VCaP (cell line): Measurements from ENCODE around the gene HMG20B.

Source experiments
- H3K27ac ChIP-seq: fragments of 450-650 bp; 2 replicates; pipeline ENCODE4 v1.5.1; 2017
- TF ChIP-seq, protein P1 (sequence below): fragments of 450-650 bp; conservative IDR thresholded peaks from 2 replicates; pipeline ENCODE4 v1.5.1; 2017; ENCODE audit warnings: mild to moderate bottlenecking, moderate library complexity

HMG20B gene

DNA sequence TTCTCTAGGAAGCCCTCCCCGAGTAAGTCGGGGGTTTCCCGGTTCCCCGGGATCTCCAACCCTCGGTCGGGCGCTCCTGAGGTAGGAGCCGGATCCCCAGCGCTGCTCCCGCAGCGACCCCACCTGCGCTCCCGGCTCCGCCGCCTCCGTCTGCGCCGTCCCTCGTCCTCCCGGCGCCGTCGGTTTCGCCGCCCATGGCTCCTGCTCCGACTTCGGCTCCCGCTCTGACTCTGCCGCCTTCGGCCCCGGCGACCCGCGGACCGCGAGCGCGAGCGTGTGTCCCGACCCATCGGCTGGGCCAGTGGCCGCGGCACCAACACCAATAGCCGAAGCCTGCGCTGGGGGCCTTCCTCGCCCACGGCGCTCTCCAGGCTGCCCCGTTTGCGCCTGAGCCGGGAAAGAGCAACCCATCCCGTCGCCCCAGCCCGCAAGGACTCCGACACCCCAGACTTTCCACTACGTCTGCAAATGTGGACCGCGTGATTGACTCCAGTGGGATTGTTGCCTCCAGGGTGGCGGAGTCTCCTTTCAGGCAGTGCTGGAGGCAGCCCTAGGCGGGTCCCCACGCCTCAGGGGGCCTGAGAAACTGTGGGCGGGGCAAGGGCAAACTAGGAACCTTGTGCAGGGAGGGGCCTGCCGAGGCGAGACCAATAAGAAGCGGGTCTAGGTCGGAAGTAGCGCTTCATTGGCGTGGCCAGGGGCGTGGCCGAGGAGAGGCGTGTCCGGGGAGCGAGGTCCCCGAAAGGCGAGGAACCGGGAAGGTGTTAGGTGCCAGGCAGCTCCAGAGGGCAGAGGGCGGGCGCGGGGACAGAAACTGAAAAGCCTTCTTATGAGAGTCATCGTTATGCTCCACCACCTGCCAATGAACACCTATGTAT is 54.0 kb downstream of the HMG20B start, which contains the start of gene CACTIN:
Gene CACTIN (minus strand): TSS at position 318 of the 878 bp plus-strand sequence. CDS start 28 bp downstream, at position 290.
- TF ChIP-seq, protein P1, sequence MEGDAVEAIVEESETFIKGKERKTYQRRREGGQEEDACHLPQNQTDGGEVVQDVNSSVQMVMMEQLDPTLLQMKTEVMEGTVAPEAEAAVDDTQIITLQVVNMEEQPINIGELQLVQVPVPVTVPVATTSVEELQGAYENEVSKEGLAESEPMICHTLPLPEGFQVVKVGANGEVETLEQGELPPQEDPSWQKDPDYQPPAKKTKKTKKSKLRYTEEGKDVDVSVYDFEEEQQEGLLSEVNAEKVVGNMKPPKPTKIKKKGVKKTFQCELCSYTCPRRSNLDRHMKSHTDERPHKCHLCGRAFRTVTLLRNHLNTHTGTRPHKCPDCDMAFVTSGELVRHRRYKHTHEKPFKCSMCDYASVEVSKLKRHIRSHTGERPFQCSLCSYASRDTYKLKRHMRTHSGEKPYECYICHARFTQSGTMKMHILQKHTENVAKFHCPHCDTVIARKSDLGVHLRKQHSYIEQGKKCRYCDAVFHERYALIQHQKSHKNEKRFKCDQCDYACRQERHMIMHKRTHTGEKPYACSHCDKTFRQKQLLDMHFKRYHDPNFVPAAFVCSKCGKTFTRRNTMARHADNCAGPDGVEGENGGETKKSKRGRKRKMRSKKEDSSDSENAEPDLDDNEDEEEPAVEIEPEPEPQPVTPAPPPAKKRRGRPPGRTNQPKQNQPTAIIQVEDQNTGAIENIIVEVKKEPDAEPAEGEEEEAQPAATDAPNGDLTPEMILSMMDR = no peak
- peak within 1 kb of the TSS; percentile 88 for H3K27ac ChIP-seq

DNA sequence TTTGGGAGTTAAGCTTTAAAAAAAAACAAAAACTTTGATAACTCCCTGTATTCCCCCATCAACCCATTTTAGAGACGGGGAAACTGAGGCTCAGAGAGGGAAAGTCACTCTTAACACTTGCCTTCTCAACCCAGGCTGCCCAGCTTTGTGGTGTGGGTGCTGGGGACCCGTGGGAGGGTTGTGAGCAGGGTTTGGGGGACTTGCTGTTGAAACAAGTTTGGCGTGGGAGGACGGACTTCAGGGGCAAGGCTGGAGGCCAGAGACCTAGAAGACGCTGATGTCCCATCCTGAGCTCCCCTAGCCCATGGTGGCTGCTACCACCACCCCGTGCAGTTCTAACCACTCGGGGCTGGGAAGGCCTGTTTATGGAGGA is 54.6 kb downstream of the HMG20B start:
- peak overlapping the region; percentile 88; the same call in 1 of the 2 replicates for H3K27ac ChIP-seq
- TF ChIP-seq, protein P1 = no peak
